Epithelial cell of proximal tubule (primary cell): ENCODE measurements around the gene DBP. TPM values are rescaled to one million over a fixed set of nuclear protein-coding genes. Genes with fewer than 3 reads are reported as not detected.

Experiments
- DNase-seq: peaks from one replicate; pipeline ENCODE4 v3.0.0-alpha.2; 2011; ENCODE audit warnings: low read depth
- H3K4me3 ChIP-seq: 2 replicates; pipeline ENCODE4 v1.5.1; 2011; ENCODE audit warnings: low read depth, mild to moderate bottlenecking, low read length
- CTCF ChIP-seq: conservative IDR thresholded peaks from 2 replicates; pipeline ENCODE4 v1.5.1; 2012; ENCODE audit warnings: low read depth, mild to moderate bottlenecking, low read length
- total RNA-seq: library from RNA; depleted of rRNA; stranded (reverse); fragments of >200 nt; gene quantifications from 2 replicates; pipeline ENCODE4 v1.2.3, GENCODE V29; 2015

The DBP gene
- total RNA-seq, 1 donor from 2014 or later = 5.9 TPM

GRCh38 chr19:48630296-48631063 lies 6.7 kb downstream of the DBP start:
- DNase-seq = no peak
- H3K4me3 ChIP-seq = no peak overlapping the region
- TF ChIP-seq CTCF = no peak

- H3K4me3 ChIP-seq = no peak overlapping the region
- no peak for DNase-seq
- TF ChIP-seq CTCF = no peak
These were observed 7.4 kb downstream of the DBP start for GRCh38 chr19:48629599-48630295.

- DNase-seq = no peak
- no peak for TF ChIP-seq CTCF
- H3K4me3 ChIP-seq = no peak overlapping the region
These were observed 7.9 kb downstream of the DBP start for GRCh38 chr19:48629297-48629598.

GRCh38 chr19:48628486-48629296 lies 8.5 kb downstream of the DBP start:
- no peak overlapping the region for H3K4me3 ChIP-seq
- TF ChIP-seq CTCF = no peak
- no peak for DNase-seq

GRCh38 chr19:48627865-48628314 lies 9.3 kb downstream of the DBP start:
- TF ChIP-seq CTCF = no peak
- no peak for DNase-seq
- H3K4me3 ChIP-seq = no peak overlapping the region

GRCh38 chr19:48627201-48627864 lies 9.8 kb downstream of the DBP start:
- no peak for DNase-seq
- TF ChIP-seq CTCF = no peak
- H3K4me3 ChIP-seq = no peak overlapping the region
